Stimulated activated CD4-positive, alpha-beta T cell treated with anti-CD3 and anti-CD28 coated beads, Interleukin-4, amount 100 ng/mL, for 4 hours (primary cell): ENCODE data around the gene PLEKHG2.
A peak's percentile ranks its signal among the peaks of the same experiment; 100 is the strongest.

ENCODE experiments used
- DNase-seq, 2 experiments: peaks; one replicate each; pipeline ENCODE4 v3.0.0-alpha.2; 2020

Gene PLEKHG2

GRCh38 chr19:39386557-39386956 lies 25.9 kb upstream of the PLEKHG2 start:
- no peak for DNase-seq

- DNase-seq = no peak
Measured at GRCh38 chr19:39388657-39389056, 23.8 kb upstream of the PLEKHG2 start.

GRCh38 chr19:39389631-39390414 lies 22.6 kb upstream of the PLEKHG2 start:
- DNase-seq = no peak

GRCh38 chr19:39390451-39390750 lies 22.1 kb upstream of the PLEKHG2 start:
- DNase-seq = peak in 1 of 2 experiments; percentile 85

GRCh38 chr19:39390751-39391437 lies 21.6 kb upstream of the PLEKHG2 start, which contains the start of the genes MED29 and PAF1:
TSS of gene MED29 (plus strand) at chr19:39391378. CDS start at chr19:39391423, 45 bp downstream.
TSS of gene PAF1 (minus strand) at chr19:39391106. CDS start at chr19:39390864, 242 bp downstream.
- DNase-seq = peak; percentile 85 to 98

- DNase-seq = peak; percentile 91 to 96
Measured at GRCh38 chr19:39397360-39398296, 14.8 kb upstream of the PLEKHG2 start.

GRCh38 chr19:39398297-39398864 lies 14.1 kb upstream of the PLEKHG2 start:
- peak; percentile 37 to 52 for DNase-seq

- no peak for DNase-seq
Measured at GRCh38 chr19:39399668-39400050, 12.8 kb upstream of the PLEKHG2 start.

GRCh38 chr19:39400061-39400460 lies 12.4 kb upstream of the PLEKHG2 start:
- DNase-seq = no peak

- DNase-seq = no peak
Measured at GRCh38 chr19:39401070-39401548, 11.4 kb upstream of the PLEKHG2 start.

- peak; percentile 61 to 79 for DNase-seq
Measured at GRCh38 chr19:39401549-39402345, 10.7 kb upstream of the PLEKHG2 start.

- DNase-seq = peak; percentile 79 to 84
Measured at GRCh38 chr19:39402346-39403300, 9.8 kb upstream of the PLEKHG2 start.

GRCh38 chr19:39403331-39404312 lies 8.8 kb upstream of the PLEKHG2 start:
- peak; percentile 96 for DNase-seq

GRCh38 chr19:39405261-39405957 lies 7.1 kb upstream of the PLEKHG2 start:
- peak in 1 of 2 experiments; percentile 12 for DNase-seq

- peak; percentile 83 to 91 for DNase-seq
Measured at GRCh38 chr19:39405958-39406655, 6.4 kb upstream of the PLEKHG2 start.

- DNase-seq = peak; percentile 82 to 89
Measured at GRCh38 chr19:39406656-39407409, 5.6 kb upstream of the PLEKHG2 start, which contains the start of gene ZFP36. TSS of gene ZFP36 (plus strand) at chr19:39406847. CDS start at chr19:39406905, 58 bp downstream.

- DNase-seq = no peak
Measured at GRCh38 chr19:39407410-39407659, 5.1 kb upstream of the PLEKHG2 start.
